Sigmoid colon (tissue), 7 donors: ENCODE data around the gene LUC7L. TPM values are rescaled to one million over a fixed set of nuclear protein-coding genes. Genes with fewer than 3 reads are reported as not detected.

Experiments used
- DNase-seq: peaks from one replicate; pipeline ENCODE4 v3.0.0-alpha.2; 2019
- H3K27ac ChIP-seq, 4 donors: fragments of 200-600 bp; sonication (generic); one replicate each; pipeline ENCODE4 v1.5.1; 2016 to 2019; ENCODE audit warnings: mild to moderate bottlenecking in 1 of 4
- H3K27me3 ChIP-seq, 3 donors: fragments of 200-600 bp; sonication (generic); one replicate each; pipeline ENCODE4 v1.5.1; 2019; ENCODE audit warnings: mild to moderate bottlenecking in 1 of 3
- H3K36me3 ChIP-seq, 4 donors: fragments of 200-600 bp; sonication (generic); one replicate each; pipeline ENCODE4 v1.5.1; 2016 to 2019
- H3K4me1 ChIP-seq, 4 donors: fragments of 200-600 bp; sonication (generic); one replicate each; pipeline ENCODE4 v1.5.1; 2017 to 2019
- H3K4me3 ChIP-seq, 4 donors: fragments of 200-600 bp; sonication (generic); one replicate each; pipeline ENCODE4 v1.5.1; 2017 to 2019; ENCODE audit warnings: mild to moderate bottlenecking in 2 of 4, moderate library complexity in 1 of 4
- H3K9me3 ChIP-seq, 4 donors: fragments of 200-600 bp in 3 of 4; sonication (generic) in 3 of 4; one replicate each; pipeline versions ENCODE4 v1.5.1 to v1.6.1; 2013 to 2019
- CTCF ChIP-seq, 4 experiments: fragments of 450-650 bp in 3 of 4; fragments of 200-600 bp in 1 of 4; IDR thresholded peaks; one replicate each; pipeline ENCODE4 v1.5.1; 2016 to 2019; ENCODE audit warnings: antibody characterized with exemption in 4 of 4, mild to moderate bottlenecking in 3 of 4, moderate library complexity in 2 of 4
- EP300 ChIP-seq, 4 donors: sonication (generic); formaldehyde crosslinking; IDR thresholded peaks; one replicate each; pipeline ENCODE4 v1.6.1; 2017; ENCODE audit warnings: antibody characterized with exemption in 4 of 4
- POLR2A ChIP-seq, 2 donors: fragments of 450-650 bp; IDR thresholded peaks; one replicate each; pipeline ENCODE4 v1.6.1; 2016; ENCODE audit warnings: antibody characterized with exemption in 2 of 2, mild to moderate bottlenecking in 2 of 2, moderate library complexity in 2 of 2
- POLR2AphosphoS5 ChIP-seq, 4 donors: sonication (generic); formaldehyde crosslinking; IDR thresholded peaks; one replicate each; pipeline ENCODE4 v1.6.1; 2017; ENCODE audit warnings: antibody characterized with exemption in 4 of 4
- WGBS, 2 donors: extraction: QIAGEN DNeasy Blood & Tissue Kit; methylation state at CpG; one replicate each; pipeline ENCODE4 v1.1.7; 2013; 5-methylcytosine and 5-hydroxymethylcytosine counted together
- intact Hi-C: fragments of 100-400 bp; cut with DNase I; formaldehyde crosslinking; loops from one replicate; pipeline ENCODE4 v1.15.1; 2023
- polyA plus RNA-seq, 3 donors: library from polyadenylated mRNA; stranded (reverse); fragments of 200-250 nt; gene quantifications; one replicate each; pipeline ENCODE4 v1.2.3, GENCODE V29; 2013
- total RNA-seq, 4 donors: library from RNA; depleted of rRNA; stranded (reverse); fragments of >200 nt; gene quantifications; one replicate each; pipeline ENCODE4 v1.1.0, GENCODE V29; 2016
- donor health status: healthy with polysubstance abuse.
- donor health status: Bipolar disorder and iron deficiency.
- donor health status: healthy.

Gene LUC7L
- total and polyA plus RNA-seq, 7 donors: 21.0 to 138 (median 55.8) TPM

- intact Hi-C loops: no loop called here
- WGBS, 2 donors: 88 to 98% methylated on average over 6 of the region's 6 CpGs
- DNase-seq: no peak
Measured at GRCh38 chr16:194516-194915, 34.7 kb downstream of the LUC7L start.

GRCh38 chr16:193441-193840 is 35.8 kb downstream of the LUC7L start:
- no peak overlapping the region for H3K27ac ChIP-seq
- no peaks in the 10 kb centered on the region for H3K27me3 ChIP-seq
- intact Hi-C loops: no loop called here
- H3K4me3 ChIP-seq: no peak overlapping the region
- 91 to 95% methylated on average over 15 of the region's 15 CpGs for WGBS, 2 donors
- no peak for DNase-seq
- H3K9me3 ChIP-seq: no peaks in the 10 kb centered on the region
- TF ChIP-seq EP300 (IDR thresholded peaks at IDR 0.05) (no peak), CTCF (IDR thresholded peaks at IDR 0.05) (no peak), POLR2A (IDR thresholded peaks at IDR 0.05) (no peak), POLR2AphosphoS5 (IDR thresholded peaks at IDR 0.05) (no peak)
- no peaks in the 10 kb centered on the region for H3K4me1 ChIP-seq
- peaks cover 44 to 100% (median 87%) of the 10 kb centered on the region in 4 donors for H3K36me3 ChIP-seq

More at GRCh38 chr16:194516-194915, 34.7 kb downstream of the LUC7L start:
- no peak overlapping the region for H3K4me3 ChIP-seq
- no peak overlapping the region for H3K27ac ChIP-seq
- H3K36me3 ChIP-seq: peaks cover 53 to 100% (median 84%) of the 10 kb centered on the region in 4 donors
- no peaks in the 10 kb centered on the region for H3K9me3 ChIP-seq
- TF ChIP-seq CTCF (IDR thresholded peaks at IDR 0.05) (no peak), POLR2AphosphoS5 (IDR thresholded peaks at IDR 0.05) (no peak), POLR2A (IDR thresholded peaks at IDR 0.05) (no peak)
- no peaks in the 10 kb centered on the region for H3K27me3 ChIP-seq
- H3K4me1 ChIP-seq: no peaks in the 10 kb centered on the region

- Histone ChIP-seq H3K4me1 (no peaks in the 10 kb centered on the region), H3K36me3 (peaks cover 38 to 100% (median 83%) of the 10 kb centered on the region in 4 donors), H3K27ac (no peak overlapping the region), H3K9me3 (no peaks in the 10 kb centered on the region), H3K27me3 (no peaks in the 10 kb centered on the region), H3K4me3 (no peak overlapping the region)
- TF ChIP-seq POLR2AphosphoS5 (IDR thresholded peaks at IDR 0.05): no peak
- no peak for TF ChIP-seq CTCF (IDR thresholded peaks at IDR 0.05)
- TF ChIP-seq POLR2A (IDR thresholded peaks at IDR 0.05): no peak
- TF ChIP-seq EP300 (IDR thresholded peaks at IDR 0.05): no peak
- DNase-seq: no peak
- intact Hi-C loops: no loop called here
- WGBS, 2 donors: 95 to 96% methylated on average over 11 of the region's 11 CpGs
Measured at GRCh38 chr16:192686-193085, 36.6 kb downstream of the LUC7L start.

- Histone ChIP-seq H3K9me3 (no peaks in the 10 kb centered on the region), H3K27me3 (no peaks in the 10 kb centered on the region), H3K4me3 (no peak overlapping the region), H3K4me1 (no peaks in the 10 kb centered on the region), H3K27ac (no peak overlapping the region), H3K36me3 (peaks cover 31 to 98% (median 79%) of the 10 kb centered on the region in 4 donors)
- DNase-seq: no peak
- TF ChIP-seq EP300 (IDR thresholded peaks at IDR 0.05): no peak
- TF ChIP-seq POLR2A (IDR thresholded peaks at IDR 0.05): no peak
- no peak for TF ChIP-seq POLR2AphosphoS5 (IDR thresholded peaks at IDR 0.05)
- WGBS, 2 donors: 92 to 94% methylated on average over 4 of the region's 4 CpGs
- intact Hi-C loops: no loop called here
Measured at GRCh38 chr16:191831-192230, 37.4 kb downstream of the LUC7L start.

- H3K4me1 ChIP-seq: no peaks in the 10 kb centered on the region
- DNase-seq: no peak
- WGBS, 2 donors: 96% methylated on average over 34 of the region's 34 CpGs
- H3K4me3 ChIP-seq: no peak overlapping the region
- H3K36me3 ChIP-seq: peaks cover 22 to 77% (median 65%) of the 10 kb centered on the region in 4 donors
- intact Hi-C loops: no loop called here
- TF ChIP-seq CTCF (IDR thresholded peaks at IDR 0.05) (no peak), POLR2AphosphoS5 (IDR thresholded peaks at IDR 0.05) (no peak), POLR2A (IDR thresholded peaks at IDR 0.05) (no peak)
- no peaks in the 10 kb centered on the region for H3K9me3 ChIP-seq
- H3K27me3 ChIP-seq: no peaks in the 10 kb centered on the region
- no peak overlapping the region for H3K27ac ChIP-seq
Measured at GRCh38 chr16:189604-190186, 39.6 kb downstream of the LUC7L start.
